GM21367 (cell line): Measurements from ENCODE around the gene C7orf57.
A peak's percentile ranks its signal among the peaks of the same experiment; 100 is the strongest.
"Not testable (repeated sequence)": the region's sequence is repeated elsewhere in the genome, so short reads cannot be mapped to it uniquely, and the experiment has no call there.

Experiments
- ATAC-seq: cut with Tn5 transposase; IDR thresholded peaks from one replicate; pipeline ENCODE4 v1.9.1; 2021; ENCODE audit not compliant: unreplicated experiment

The C7orf57 gene

DNA sequence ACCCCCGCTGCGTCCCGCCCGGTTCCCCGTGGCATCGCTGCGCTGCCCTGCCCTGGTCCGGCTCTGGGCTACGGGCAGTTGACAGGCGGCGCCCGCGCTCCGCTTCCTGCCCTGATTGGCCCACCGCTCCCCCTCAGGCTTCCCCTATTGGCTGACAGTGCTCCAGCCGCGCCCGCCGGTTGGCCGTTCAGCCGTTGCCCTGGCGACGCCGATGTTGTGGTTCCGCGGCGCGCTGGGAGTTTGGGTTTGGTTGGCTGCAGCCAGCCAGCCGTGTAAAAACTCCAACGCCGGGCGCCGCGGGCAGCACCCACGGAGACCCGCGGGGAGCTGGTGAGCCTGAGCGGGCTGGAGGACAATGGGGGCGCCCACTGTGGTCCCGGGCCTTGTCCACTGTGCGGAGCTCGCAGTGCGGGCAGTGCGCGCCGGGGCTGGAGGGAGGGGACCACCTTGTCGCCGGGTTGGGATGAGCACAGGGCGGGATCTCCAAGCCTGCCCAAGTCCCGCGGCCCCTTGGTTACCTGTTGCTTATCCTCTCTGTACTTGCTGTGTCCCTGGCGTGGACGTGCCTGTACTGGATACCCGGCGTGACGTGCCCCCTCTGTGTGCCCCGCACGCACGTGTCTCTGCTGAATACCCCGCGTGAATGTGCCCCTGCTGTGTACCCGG is at the start of gene C7orf57:
C7orf57 (plus strand) TSS at position 243 of the 666 bp plus-strand sequence. CDS start 766 bp downstream, outside the sequence.
- ATAC-seq, result peak; percentile 99

DNA sequence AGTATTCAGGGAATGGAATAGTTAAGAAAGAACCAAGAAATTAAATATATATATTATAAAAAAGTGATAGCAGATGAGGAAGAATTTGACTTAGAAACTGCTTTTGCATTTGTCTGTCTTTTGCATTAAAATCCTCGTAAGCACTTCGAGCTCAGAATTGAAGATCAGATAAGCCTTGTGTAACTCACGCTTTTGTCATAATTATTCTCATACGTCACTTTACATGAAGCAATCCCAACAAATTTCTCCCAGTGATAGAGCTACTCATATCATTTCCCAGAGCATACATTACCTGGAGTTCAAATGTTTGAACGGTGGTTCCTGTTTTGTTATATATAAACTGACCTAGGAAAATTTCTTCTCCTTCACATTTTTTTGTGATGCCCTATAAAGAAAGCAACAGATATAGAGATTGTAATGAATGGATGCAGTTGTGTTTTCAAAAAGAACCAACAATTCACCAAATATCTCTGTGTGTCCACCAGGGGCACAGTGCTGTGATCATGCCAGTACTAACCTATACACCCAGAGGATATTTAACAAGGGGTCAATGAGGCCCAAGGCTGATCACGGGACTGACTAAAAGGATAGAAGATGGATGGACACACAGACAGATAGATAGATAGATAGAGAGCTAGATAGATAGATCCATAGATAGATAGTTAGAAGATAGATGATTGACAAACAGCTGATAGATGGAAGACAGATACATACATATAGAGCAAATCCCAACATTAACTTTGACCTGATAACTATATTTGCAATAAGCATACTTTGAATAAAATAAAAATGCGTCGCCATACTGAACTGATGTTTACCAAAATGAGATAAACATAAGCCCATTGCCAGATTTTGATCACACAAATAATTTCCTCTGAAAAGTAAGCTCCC is 46.6 kb upstream of the C7orf57 start:
- no peak for ATAC-seq

DNA sequence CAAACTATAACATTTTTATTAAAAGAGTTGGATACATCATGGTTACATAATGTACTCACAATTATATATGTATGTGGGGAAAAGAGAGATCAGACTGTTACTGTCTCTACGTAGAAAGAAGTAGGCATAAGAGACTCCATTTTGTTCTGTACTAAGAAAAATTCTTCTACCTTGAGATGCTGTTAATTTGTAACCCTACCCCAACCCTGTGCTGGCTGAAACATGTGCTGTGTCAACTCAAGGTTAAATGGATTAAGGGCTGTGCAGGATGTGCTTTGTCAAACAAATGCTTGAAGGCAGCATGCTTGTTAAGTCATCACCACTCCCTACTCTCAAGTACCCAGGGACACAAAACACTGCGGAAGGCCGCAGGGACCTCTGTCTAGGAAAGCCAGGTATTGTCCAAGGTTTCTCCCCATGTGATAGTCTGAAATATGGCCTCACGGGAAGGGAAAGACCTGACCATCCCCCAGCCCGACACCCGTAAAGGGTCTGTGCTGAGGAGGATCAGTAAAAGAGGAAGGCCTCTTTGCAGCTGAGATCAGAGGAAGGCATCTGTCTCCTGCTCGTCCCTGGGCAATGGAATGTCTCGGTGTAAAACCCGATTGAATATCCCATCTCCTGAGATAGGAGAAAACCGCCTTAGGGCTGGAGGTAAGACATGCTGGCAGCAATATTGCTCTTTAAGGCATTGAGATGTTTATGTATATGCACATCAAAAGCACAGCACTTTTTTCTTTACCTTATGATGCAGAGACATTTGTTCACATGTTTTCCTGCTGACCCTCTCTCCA is 45.5 kb upstream of the C7orf57 start:
- ATAC-seq, result not testable (repeated sequence)

DNA sequence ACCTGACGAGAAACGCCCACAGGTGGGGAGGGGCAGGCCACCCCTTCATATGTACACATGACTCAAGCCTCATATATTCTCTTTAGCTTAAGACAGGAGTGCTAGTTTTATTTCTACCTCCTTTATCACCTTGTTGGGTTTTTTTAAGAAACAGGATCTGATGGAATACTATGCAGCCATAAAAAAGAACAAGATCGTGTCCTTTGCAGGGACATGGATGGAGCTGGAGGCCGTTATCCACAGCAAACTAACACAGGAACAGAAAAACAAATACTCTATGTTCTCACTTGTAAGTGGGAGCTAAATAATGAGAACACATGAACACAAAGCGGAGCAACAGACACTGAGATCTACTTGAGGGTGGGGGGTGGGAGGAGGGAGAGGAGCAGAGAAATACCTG is 44.8 kb upstream of the C7orf57 start:
- no peak for ATAC-seq

DNA sequence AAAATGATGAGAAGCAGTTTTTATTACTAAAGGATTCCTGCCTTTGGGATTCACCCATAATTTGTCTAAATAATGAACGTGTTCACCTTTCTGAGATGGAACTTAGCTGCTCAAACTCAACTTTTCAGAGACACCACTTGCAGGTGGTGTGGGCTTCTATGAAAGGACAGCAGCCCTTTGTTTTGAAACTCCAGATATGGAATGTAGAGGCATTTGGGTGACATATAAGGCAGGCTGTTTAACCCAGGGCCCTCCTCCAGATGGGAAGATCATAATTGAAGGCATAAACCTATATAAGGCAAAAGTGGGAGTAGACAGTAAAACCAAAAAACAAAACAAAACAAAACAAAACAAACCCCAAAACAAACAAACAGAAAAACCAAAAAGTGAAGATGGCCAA is 44.1 kb upstream of the C7orf57 start:
- ATAC-seq, result no peak

DNA sequence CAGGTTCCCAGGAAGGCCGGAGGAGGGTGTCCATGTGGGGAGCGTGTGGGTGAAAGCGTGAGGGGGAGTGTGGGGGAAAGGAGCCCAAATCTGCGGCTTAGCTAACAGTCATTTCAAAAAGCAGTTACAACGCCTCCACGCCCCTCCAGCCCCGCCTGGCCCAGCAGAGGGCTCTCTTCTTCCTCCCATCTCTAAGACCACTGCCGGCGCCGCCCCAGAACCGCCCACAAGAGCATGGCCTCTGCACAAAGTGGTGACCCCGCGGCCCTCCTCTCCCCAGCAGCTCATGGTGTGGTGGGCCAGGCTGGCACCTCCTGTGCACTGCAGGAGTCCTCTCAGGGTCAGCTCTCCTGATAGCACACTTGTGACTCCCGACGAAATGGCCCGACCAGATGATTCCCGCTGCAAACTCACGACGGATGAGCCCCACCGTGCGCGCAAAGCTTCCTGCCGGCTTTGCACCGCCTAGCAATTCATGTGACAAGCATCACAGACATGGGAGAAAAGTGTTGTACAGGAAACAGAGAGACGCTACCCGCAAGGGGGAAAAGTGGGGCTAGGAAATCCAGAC is 43.5 kb upstream of the C7orf57 start:
- ATAC-seq, result peak; percentile 98

DNA sequence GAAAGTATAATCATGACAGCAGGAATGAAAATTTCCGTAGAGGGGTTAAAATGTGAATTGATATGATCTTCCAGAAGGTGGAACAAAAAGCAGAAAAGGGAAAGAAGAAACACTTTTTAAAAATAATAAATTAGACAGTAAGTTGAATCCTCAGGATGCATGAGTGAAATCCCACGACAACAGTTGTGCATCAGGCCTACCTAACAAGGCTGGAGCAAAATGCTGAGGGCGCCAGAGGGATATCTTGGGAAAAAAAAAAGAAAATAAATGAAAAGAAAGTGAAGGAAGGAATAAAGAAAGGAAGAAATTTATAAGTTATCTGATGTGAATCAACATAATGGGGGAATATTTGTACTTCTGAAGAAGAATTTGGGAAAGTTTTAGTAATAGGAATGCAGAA is 42.9 kb upstream of the C7orf57 start:
- no peak for ATAC-seq

DNA sequence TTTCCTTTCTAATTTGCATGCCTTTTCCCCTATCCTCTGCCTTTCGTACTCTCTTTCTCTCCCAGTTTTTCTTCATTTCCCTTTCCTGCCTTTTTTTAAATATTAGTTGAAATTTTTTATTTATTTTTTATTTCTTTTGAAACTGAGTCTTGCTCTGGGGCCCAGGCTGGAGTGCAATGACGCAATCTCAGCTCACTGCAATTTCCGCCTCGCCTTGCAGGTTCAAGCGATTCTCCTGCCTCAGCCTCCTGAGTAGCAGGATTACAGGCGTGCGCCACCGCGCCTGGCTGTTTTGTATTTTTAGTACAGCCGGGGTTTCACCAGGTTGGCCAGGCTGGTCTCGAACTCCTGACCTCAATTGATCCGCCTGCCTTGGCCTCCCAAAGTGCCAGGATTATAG is 35.9 kb upstream of the C7orf57 start:
- no peak for ATAC-seq

DNA sequence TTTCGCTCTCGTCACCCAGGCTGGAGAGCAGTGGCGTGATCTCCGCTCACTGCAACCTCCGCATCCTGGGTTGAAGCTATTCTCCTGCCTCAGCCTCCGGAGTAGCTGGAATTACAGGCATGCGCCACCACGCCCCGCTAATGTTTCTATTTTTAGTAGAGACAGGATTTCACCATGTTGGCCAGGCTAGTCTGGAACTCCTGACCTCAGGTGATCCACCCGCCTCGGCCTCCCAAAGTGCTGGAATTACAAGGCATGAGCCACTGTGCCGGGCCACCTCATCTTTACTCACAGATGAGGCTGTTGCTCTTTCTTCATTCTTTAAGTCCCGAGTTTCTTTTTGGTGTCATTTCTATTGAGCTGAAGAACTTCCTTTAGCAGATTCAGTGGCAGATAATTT is 35.2 kb upstream of the C7orf57 start:
- ATAC-seq, result not testable (repeated sequence)

DNA sequence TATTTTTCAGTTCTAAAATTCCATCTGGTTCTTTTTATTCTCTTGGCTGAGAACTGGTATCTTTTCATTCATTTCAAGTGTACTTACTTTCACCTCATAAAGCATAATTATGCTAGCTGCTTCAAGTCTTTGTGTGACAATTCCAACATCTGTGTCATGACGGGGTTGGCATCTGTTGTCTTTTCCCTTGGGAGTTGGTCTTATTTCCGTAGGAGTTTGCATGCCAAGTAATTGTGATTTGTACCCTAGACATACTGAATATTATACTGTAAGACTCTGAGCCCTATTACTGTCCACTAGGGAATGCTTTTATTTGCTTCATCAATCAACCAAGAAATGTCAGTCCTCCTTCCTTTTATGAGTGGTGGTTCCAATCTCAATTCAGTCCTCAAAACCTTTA is 31.3 kb upstream of the C7orf57 start:
- ATAC-seq, result no peak

DNA sequence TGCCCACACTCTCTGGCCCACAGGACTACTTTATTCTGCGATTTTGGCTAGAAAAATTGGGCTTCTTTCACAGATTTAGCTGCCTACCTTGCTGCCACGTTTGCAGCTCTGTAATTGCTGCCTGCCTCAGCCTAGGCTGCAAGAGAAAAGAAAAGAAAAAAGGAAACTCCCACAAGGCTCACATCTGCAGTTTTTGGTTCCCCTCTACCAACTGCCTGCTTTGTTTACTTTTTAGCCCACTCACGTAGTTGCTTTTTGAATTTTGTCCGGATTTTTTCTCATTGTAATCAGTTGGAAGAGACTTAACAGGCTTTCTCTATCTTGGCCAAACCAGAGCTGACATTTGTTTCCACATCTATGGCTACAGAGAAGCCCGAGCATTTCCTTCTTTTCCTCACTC is 30.7 kb upstream of the C7orf57 start:
- ATAC-seq, result peak; percentile 60

DNA sequence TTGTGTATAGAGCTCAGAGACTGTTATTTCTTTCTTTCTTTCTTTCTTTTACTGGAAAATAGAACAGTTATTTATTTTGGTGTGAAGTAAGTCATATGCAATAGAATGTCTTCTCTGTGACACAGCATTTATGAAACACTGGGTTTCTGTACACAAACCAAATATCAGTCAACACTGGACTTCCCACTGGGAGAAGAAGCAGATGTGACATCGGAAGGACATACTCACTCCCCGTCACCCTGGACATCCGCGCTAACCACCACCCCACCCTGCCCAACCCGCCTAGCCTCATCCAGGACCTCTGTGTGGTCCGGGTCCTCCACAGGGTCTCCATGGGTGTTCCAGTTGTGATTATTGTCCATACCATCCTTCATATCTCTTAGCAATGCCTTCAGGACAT is 28.5 kb upstream of the C7orf57 start:
- no peak for ATAC-seq

DNA sequence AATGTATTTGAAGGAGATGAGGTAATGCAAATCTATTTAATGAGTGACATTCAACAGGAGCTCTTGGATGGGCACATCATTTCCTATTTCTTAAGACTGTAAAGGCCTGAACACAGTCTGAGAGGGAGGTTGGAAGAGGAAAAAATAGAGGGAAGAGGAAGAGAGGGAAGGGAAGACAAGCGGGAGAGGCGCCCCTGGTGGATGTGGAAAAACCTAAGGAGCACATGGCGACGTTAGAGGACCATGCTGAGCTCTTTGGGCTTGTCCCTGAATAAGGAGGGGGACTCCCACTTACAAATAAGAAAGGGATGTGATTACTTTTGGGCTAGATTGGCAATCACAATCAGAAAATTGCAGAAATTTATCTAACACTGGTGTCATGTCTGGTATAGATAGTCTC is 26.1 kb upstream of the C7orf57 start:
- no peak for ATAC-seq

DNA sequence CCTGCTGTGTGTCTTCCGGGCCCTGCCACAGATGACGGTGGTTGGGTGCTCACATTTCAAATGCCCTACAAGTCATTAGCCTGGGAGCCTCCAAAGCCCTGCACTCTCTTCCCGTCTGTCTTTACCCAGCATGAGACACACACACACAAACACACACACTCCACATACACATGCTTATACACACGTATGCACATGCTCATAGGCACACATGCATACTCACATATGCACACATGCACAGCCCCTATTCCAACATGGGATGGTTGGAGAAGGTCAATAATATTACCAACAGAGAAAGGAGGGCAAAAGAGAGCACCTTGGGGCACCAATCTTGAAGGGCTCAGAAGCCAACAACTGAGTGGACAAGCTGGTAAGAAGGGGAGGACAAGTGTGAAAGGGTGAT is 25.4 kb upstream of the C7orf57 start:
- ATAC-seq, result no peak

DNA sequence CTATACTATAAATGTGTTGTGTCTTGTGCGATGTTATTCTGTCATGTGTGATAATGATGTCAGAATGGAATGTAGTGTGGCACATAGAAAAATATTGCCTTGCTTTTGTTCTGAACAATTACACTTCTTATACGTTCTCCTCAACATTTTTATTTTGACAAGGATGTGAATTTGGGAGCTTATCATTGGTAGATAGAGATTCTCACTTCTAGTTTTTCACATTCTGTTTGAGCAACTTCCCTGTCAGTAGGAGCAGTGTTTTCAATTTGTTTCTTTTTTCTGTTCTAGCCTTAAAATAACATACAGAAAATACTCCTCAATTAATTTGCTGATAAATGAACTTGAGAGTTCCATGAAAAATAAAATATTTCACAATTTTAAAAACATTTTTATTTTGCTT is 24.0 kb upstream of the C7orf57 start:
- no peak for ATAC-seq

DNA sequence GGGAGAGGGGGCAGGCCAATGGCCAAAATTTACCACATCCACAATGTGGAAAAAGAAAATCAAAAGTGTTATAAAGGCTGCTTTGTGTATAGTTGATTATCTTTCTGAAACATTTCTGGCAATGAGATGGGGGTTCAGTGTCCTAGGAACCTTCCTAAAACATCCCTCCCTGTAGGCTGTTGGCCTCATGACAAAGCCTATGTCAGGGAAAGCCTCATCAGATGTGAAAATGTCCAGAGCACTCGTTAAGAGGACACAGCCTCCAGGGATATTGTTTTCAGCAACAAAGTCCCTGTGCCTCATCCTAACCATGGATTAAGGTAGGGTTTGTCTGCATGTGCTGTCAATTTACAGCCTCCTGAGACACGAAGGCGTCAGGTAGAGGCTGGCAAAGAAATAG is 23.4 kb upstream of the C7orf57 start:
- ATAC-seq, result no peak

DNA sequence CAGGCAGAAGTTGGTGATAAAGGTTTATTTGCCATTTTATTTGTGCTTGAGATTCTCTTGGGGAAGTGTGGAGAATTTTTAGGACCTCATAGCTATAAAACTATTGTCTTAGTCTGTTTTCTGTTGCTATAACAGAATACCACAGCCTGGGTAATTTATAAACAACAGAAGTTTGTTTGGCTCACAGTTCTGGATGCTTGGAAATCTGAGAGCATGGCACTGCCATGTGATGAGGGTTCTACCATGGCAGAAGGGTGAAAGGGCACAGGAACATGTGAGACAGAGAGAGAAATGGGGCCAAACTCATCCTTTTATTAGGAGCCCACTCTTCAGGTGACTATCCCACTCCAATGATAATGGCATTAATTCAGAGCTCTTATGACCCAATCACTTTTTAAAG is 18.7 kb upstream of the C7orf57 start:
- ATAC-seq, result no peak

DNA sequence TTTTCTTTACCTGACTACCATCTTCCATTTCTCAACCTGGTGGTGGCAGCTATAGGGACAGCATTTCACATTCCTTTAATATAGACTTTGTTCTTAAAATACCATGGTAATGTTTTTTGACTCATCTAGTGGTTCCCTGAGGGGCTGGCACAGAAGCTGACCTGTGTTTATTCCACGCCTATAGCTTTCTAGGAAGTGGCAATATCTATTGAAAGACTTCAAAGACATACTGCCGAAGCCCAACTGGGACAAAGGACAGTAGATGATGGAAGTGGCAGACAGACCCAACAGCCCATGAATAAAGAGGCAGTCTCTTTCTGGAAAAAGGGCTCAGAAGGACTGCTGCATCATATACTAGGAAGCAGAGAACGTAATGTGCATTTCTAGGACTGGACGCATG is 17.7 kb upstream of the C7orf57 start:
- ATAC-seq, result no peak

DNA sequence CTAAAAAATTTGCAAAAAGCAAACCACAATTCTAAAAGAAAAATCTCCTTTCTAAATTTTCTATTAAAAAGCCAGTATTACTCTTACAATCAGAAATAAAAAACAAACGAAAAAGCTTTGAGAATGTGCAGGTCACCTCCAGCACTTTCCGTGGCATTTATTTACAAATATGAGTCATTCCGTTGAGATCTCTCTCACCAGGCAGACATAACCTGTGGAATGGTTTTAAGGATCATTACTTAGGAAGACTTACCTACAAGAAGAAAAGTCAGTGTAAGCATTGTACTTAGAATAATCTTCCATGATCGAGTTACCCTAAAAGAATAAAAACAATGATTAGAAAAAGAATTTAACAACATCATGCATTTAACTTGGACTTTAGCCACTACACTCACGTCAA is 9.7 kb upstream of the C7orf57 start:
- no peak for ATAC-seq

DNA sequence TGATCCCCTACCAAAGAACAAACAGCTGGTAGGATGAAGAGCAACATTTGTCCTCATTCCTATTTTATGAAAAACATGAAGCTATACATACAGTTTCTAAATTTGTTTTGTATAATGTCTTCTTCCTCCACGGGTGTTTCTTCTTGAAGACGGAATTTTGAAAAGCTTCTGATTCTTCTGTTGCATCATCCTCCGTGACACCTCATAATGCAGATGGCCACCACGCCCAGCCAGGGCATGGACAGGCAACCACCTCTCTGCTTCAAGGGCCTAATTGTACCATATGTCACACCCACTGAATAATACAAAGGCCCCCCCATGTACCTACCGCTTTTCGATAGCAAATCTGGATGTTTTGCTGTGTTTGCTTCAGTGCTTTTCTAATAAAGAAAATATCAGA is 6.4 kb upstream of the C7orf57 start, which contains the start of gene SUN3:
SUN3 (minus strand) TSS at position 170 of the 400 bp plus-strand sequence; CDS start at position 1, 169 bp downstream.
- no peak for ATAC-seq

DNA sequence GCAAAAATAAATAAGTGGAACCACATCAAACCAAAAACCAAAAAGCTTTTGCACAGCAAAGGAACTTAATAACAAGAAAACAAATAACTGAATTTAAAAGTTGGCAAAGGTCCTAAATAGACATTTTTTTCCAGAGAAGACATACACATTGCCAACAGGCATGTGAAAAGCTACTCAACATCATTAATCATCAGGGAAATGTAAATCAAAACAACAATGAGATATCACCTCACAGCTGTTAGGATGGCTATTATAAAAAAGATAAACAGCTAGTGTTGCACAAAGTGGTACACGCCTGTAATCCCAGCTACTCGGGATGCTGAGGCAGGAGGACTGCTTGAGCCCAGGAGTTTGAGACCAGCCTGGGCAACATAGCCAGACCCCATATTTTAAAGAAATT is 4.2 kb upstream of the C7orf57 start:
- ATAC-seq, result no peak
